Measurements from ENCODE around the gene ROR1.

- TF ChIP-seq POLR2A (IDR thresholded peaks at IDR 0.05): no peak
- TF ChIP-seq CTCF (IDR thresholded peaks at IDR 0.05): no peak
- TF ChIP-seq EP300 (IDR thresholded peaks at IDR 0.05): no peak
Measured at GRCh38 chr1:63914241-63914640, 140.4 kb downstream of the ROR1 start.
